GF-D8 (cell line): ENCODE data around the gene PIK3R6.
"Not testable (repeated sequence)": the region's sequence is repeated elsewhere in the genome, so short reads cannot be mapped to it uniquely, and the experiment has no call there.

Experiments
- DNase-seq: peaks from one replicate; lab custom pipeline; 2025; lab: John Stamatoyannopoulos, UW

PIK3R6 gene

GRCh38 chr17:8893621-8894201 lies 26.2 kb upstream of the PIK3R6 start:
- DNase-seq, result no peak

- no peak for DNase-seq
Observed at GRCh38 chr17:8893059-8893458, 25.6 kb upstream of the PIK3R6 start.

- no peak for DNase-seq
Observed at GRCh38 chr17:8892338-8892690, 24.8 kb upstream of the PIK3R6 start.

GRCh38 chr17:8890671-8891070 lies 23.2 kb upstream of the PIK3R6 start:
- no peak for DNase-seq

GRCh38 chr17:8889458-8890210 lies 22.2 kb upstream of the PIK3R6 start:
- DNase-seq, result no peak

GRCh38 chr17:8888704-8889302 lies 21.3 kb upstream of the PIK3R6 start:
- DNase-seq, result no peak

- no peak for DNase-seq
Observed at GRCh38 chr17:8887834-8888703, 20.6 kb upstream of the PIK3R6 start.

- no peak for DNase-seq
Observed at GRCh38 chr17:8887301-8887700, 19.8 kb upstream of the PIK3R6 start.

GRCh38 chr17:8885967-8886684 lies 18.7 kb upstream of the PIK3R6 start:
- no peak for DNase-seq

GRCh38 chr17:8885163-8885966 lies 17.9 kb upstream of the PIK3R6 start:
- DNase-seq, result not testable (repeated sequence)

GRCh38 chr17:8884336-8884990 lies 17.0 kb upstream of the PIK3R6 start:
- no peak for DNase-seq

GRCh38 chr17:8883353-8883752 lies 15.9 kb upstream of the PIK3R6 start:
- no peak for DNase-seq

- DNase-seq, result no peak
Observed at GRCh38 chr17:8881606-8882005, 14.1 kb upstream of the PIK3R6 start.

GRCh38 chr17:8880466-8880865 lies 13.0 kb upstream of the PIK3R6 start:
- DNase-seq, result no peak

- DNase-seq, result no peak
Observed at GRCh38 chr17:8879410-8879809, 11.9 kb upstream of the PIK3R6 start.

- no peak for DNase-seq
Observed at GRCh38 chr17:8877984-8878383, 10.5 kb upstream of the PIK3R6 start.

GRCh38 chr17:8875957-8876356 lies 8.5 kb upstream of the PIK3R6 start:
- no peak for DNase-seq

- no peak for DNase-seq
Observed at GRCh38 chr17:8875436-8875835, 8.0 kb upstream of the PIK3R6 start.

GRCh38 chr17:8873801-8874715 lies 6.6 kb upstream of the PIK3R6 start:
- no peak for DNase-seq
